ENCODE data around the gene KCNJ9.

KCNJ9 gene

DNA sequence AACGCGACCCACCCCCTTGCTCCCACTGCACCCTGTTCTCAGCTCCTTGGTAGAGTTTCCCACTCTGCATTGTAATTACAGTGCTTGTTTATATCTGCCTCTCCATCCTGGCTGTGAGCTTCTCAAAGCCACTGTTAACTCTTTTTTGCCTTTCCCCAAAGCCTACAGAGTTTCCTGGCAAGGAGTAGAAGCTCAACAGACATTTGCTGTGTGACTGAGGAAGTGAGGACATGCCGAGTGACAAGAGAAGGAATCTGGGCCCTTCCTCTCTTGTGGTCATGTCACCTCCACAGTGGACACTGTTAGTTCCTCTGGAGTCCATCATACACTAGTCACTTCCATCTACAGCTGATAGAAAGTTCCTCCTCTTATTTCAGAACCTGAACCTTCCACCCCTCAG is 23.1 kb downstream of the KCNJ9 start:
- no peak overlapping the region for H2AFZ ChIP-seq (ENCODE audit: low read depth)
- H3K36me3 ChIP-seq (ENCODE audit: insufficient read depth): no peaks in the 10 kb centered on the region
- H3K27ac ChIP-seq: no peak overlapping the region
- peaks cover 20% of the 10 kb centered on the region for H3K4me1 ChIP-seq (ENCODE audit: low read depth, poor library complexity, severe bottlenecking)
- no peak overlapping the region for H3K9ac ChIP-seq
- H4K20me1 ChIP-seq (ENCODE audit: insufficient read depth): no peaks in the 10 kb centered on the region
- H3K27me3 ChIP-seq (ENCODE audit: insufficient read depth, low read depth): no peaks in the 10 kb centered on the region
- no peak overlapping the region for H3K4me2 ChIP-seq
- TF ChIP-seq, protein P1, sequence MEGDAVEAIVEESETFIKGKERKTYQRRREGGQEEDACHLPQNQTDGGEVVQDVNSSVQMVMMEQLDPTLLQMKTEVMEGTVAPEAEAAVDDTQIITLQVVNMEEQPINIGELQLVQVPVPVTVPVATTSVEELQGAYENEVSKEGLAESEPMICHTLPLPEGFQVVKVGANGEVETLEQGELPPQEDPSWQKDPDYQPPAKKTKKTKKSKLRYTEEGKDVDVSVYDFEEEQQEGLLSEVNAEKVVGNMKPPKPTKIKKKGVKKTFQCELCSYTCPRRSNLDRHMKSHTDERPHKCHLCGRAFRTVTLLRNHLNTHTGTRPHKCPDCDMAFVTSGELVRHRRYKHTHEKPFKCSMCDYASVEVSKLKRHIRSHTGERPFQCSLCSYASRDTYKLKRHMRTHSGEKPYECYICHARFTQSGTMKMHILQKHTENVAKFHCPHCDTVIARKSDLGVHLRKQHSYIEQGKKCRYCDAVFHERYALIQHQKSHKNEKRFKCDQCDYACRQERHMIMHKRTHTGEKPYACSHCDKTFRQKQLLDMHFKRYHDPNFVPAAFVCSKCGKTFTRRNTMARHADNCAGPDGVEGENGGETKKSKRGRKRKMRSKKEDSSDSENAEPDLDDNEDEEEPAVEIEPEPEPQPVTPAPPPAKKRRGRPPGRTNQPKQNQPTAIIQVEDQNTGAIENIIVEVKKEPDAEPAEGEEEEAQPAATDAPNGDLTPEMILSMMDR (conservative IDR thresholded peaks at IDR 0.05; ENCODE audit: low read depth, low read length): no peak
- H3K4me3 ChIP-seq (IDR thresholded peaks at IDR 0.05; ENCODE audit: insufficient read depth, low read depth, low read length): no peak overlapping the region
- H3K79me2 ChIP-seq (ENCODE audit: insufficient read depth, low read depth): no peaks in the 10 kb centered on the region

DNA sequence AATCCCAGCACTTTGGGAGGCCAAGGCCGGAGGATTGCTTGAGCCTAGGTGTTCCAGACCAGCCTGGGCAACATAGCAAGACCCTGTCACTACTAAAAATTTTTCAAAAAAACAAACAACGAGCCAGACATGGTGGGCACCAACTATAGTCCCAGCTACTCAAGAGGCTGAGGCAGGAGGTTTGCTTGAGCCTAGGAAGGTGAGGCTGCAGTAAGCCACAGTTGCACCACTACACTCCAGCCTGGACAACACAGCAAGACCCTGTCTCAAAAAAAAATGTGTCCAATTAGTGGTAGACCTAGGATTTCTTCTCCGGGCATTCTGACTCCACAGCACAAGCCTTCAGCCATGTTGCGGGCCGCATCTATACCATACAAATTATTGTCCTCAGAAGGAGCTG is 23.8 kb downstream of the KCNJ9 start:
- no peaks in the 10 kb centered on the region for H3K36me3 ChIP-seq (ENCODE audit: insufficient read depth)

DNA sequence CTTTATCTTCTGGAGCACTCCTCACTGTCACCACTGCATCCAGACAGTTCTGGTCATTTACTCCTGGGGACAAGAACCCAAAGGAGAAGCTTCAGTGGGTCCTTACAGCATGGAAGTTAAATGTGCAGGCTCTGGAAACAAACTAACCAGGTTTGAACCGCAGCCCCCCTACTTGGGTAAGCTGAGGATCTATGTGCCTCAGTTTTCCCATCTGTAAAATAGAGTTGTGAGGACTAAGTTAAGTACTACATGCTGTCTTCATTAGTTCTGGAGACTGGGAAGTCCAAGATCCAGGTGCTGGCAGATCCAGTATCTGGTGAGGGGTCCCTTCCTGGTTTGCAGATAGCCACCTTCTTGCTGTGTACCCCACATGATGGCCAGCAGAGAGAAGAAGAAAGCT is 26.2 kb downstream of the KCNJ9 start:
- H3K4me3 ChIP-seq (IDR thresholded peaks at IDR 0.05; ENCODE audit: insufficient read depth, low read depth, low read length): no peak overlapping the region
- H3K27ac ChIP-seq: no peak overlapping the region
- no peaks in the 10 kb centered on the region for H3K36me3 ChIP-seq (ENCODE audit: insufficient read depth)
- no peaks in the 10 kb centered on the region for H4K20me1 ChIP-seq (ENCODE audit: insufficient read depth)
- no peak overlapping the region for H3K4me2 ChIP-seq
- no peak overlapping the region for H2AFZ ChIP-seq (ENCODE audit: low read depth)
- H3K27me3 ChIP-seq (ENCODE audit: insufficient read depth, low read depth): no peaks in the 10 kb centered on the region
- H3K4me1 ChIP-seq (ENCODE audit: low read depth, poor library complexity, severe bottlenecking): no peaks in the 10 kb centered on the region
- no peaks in the 10 kb centered on the region for H3K79me2 ChIP-seq (ENCODE audit: insufficient read depth, low read depth)
- no peak overlapping the region for H3K9ac ChIP-seq
- TF ChIP-seq, protein P1 (conservative IDR thresholded peaks at IDR 0.05; ENCODE audit: low read depth, low read length): no peak

More for the DNA sequence above, 23.8 kb downstream of the KCNJ9 start:
- Histone ChIP-seq H4K20me1 (ENCODE audit: insufficient read depth) (no peaks in the 10 kb centered on the region), H3K4me1 (ENCODE audit: low read depth, poor library complexity, severe bottlenecking) (peaks cover 16% of the 10 kb centered on the region), H3K27me3 (ENCODE audit: insufficient read depth, low read depth) (no peaks in the 10 kb centered on the region), H3K4me2 (no peak overlapping the region), H3K4me3 (IDR thresholded peaks at IDR 0.05; ENCODE audit: insufficient read depth, low read depth, low read length) (no peak overlapping the region), H3K27ac (no peak overlapping the region), H3K9ac (no peak overlapping the region), H2AFZ (ENCODE audit: low read depth) (no peak overlapping the region), H3K79me2 (ENCODE audit: insufficient read depth, low read depth) (no peaks in the 10 kb centered on the region)
- TF ChIP-seq, protein P1 (conservative IDR thresholded peaks at IDR 0.05; ENCODE audit: low read depth, low read length): no peak

DNA sequence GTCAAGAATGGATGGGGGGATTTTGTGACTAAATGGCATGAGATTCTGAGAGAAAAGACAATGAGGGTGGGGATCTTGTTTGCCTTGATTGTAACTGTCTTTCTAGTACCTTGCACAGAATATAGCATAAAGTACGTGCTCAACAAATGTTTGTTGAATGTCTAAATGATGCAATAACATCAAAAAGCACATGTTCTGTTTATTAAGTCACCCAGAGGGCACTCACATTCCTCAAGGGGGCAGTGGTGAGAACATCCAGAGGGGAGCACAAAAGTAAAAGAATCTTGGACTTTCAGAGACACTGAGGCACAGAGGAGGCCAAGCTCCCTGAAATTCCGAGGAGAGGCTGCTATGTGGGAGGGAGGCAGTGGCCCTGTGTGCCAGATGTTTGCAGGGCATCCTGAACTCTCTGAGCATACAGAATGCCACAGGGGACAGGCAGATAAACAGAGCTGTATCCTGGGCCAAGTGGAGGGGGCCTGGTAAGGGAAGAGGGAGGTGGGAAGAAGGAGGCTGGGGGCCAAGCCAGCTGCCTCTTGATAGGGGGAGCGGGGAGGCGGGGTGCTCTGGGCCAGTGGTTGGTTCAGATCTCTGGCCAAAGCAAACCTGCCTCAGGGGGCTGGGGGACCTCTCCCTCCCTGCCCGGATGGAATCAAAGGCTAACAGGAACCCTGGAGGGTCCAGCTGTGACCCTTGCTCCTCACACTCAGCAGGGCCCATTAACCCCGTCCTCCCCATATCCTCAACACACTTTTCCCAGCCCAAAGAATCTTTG is 27.7 kb downstream of the KCNJ9 start:
- Histone ChIP-seq H3K9ac (no peak overlapping the region), H3K4me1 (ENCODE audit: low read depth, poor library complexity, severe bottlenecking) (no peaks in the 10 kb centered on the region), H2AFZ (ENCODE audit: low read depth) (peak overlapping the region; percentile 16), H3K4me3 (IDR thresholded peaks at IDR 0.05; ENCODE audit: insufficient read depth, low read depth, low read length) (no peak overlapping the region), H3K36me3 (ENCODE audit: insufficient read depth) (no peaks in the 10 kb centered on the region), H3K27ac (no peak overlapping the region), H3K4me2 (no peak overlapping the region), H4K20me1 (ENCODE audit: insufficient read depth) (no peaks in the 10 kb centered on the region), H3K27me3 (ENCODE audit: insufficient read depth, low read depth) (no peaks in the 10 kb centered on the region), H3K79me2 (ENCODE audit: insufficient read depth, low read depth) (no peaks in the 10 kb centered on the region)
- TF ChIP-seq, protein P1 (conservative IDR thresholded peaks at IDR 0.05; ENCODE audit: low read depth, low read length): peak; percentile 97

Data from KMS-11 (cell line).